ENCODE results near the gene OTULIN.

OTULIN gene

GRCh38 chr5:14729448-14730385, 65.2 kb downstream of the OTULIN start:
- Histone ChIP-seq H3K4me3 (ENCODE audit: low read length) (no peak overlapping the region), H3K27me3 (ENCODE audit: insufficient read depth, low read length, poor library complexity) (no peaks in the 10 kb centered on the region), H3K4ac (ENCODE audit: low read depth, low read length) (no peak overlapping the region), H3K9ac (ENCODE audit: low read length) (no peak overlapping the region), H3K56ac (ENCODE audit: low read length) (peak overlapping the region; percentile 42), H3K4me2 (ENCODE audit: low read length) (no peak overlapping the region), H4K5ac (ENCODE audit: low read length) (no peak overlapping the region), H3K79me2 (ENCODE audit: control insufficient read depth, insufficient read depth, low read length) (no peaks in the 10 kb centered on the region), H2BK5ac (ENCODE audit: low read length) (no peak overlapping the region), H4K8ac (ENCODE audit: low read depth, low read length) (no peak overlapping the region), H3K27ac (ENCODE audit: low read depth, low read length) (no peak overlapping the region), H3K36me3 (ENCODE audit: control insufficient read depth, insufficient read depth, low read length) (no peaks in the 10 kb centered on the region), H3K23ac (ENCODE audit: low read length) (no peak overlapping the region), H2BK15ac (replicated peaks; ENCODE audit: low read depth) (no peak overlapping the region), H3K18ac (ENCODE audit: low read length) (no peak overlapping the region), H3K4me1 (ENCODE audit: control insufficient read depth, low read depth, low read length) (peaks cover 13% of the 10 kb centered on the region), H2BK120ac (ENCODE audit: low read depth, low read length) (no peak overlapping the region), H3K79me1 (ENCODE audit: low read length) (no peaks in the 10 kb centered on the region), H2AK5ac (ENCODE audit: low read length) (no peak overlapping the region)
- DNase-seq: no peak
- no CpG with 5 or more reads among the region's 18 CpGs for WGBS (ENCODE audit: extremely low coverage, insufficient coverage, low lambda C conversion rate)

- no peaks in the 10 kb centered on the region for H3K79me2 ChIP-seq (ENCODE audit: control insufficient read depth, insufficient read depth, low read length)
- H3K4me1 ChIP-seq (ENCODE audit: control insufficient read depth, low read depth, low read length): peaks cover 13% of the 10 kb centered on the region
- no peak overlapping the region for H4K8ac ChIP-seq (ENCODE audit: low read depth, low read length)
- H3K27ac ChIP-seq (ENCODE audit: low read depth, low read length): no peak overlapping the region
- H3K79me1 ChIP-seq (ENCODE audit: low read length): no peaks in the 10 kb centered on the region
- H2BK15ac ChIP-seq (replicated peaks; ENCODE audit: low read depth): no peak overlapping the region
- H3K56ac ChIP-seq (ENCODE audit: low read length): peak overlapping the region; percentile 34
- H3K4ac ChIP-seq (ENCODE audit: low read depth, low read length): no peak overlapping the region
- no peak overlapping the region for H4K5ac ChIP-seq (ENCODE audit: low read length)
- WGBS (ENCODE audit: extremely low coverage, insufficient coverage, low lambda C conversion rate): no CpG with 5 or more reads among the region's 13 CpGs
- H2AK5ac ChIP-seq (ENCODE audit: low read length): no peak overlapping the region
- H3K18ac ChIP-seq (ENCODE audit: low read length): no peak overlapping the region
- H3K9ac ChIP-seq (ENCODE audit: low read length): no peak overlapping the region
- no peak overlapping the region for H2BK5ac ChIP-seq (ENCODE audit: low read length)
- H3K36me3 ChIP-seq (ENCODE audit: control insufficient read depth, insufficient read depth, low read length): no peaks in the 10 kb centered on the region
- H3K4me3 ChIP-seq (ENCODE audit: low read length): no peak overlapping the region
- no peak overlapping the region for H3K4me2 ChIP-seq (ENCODE audit: low read length)
- H2BK120ac ChIP-seq (ENCODE audit: low read depth, low read length): no peak overlapping the region
- no peak for DNase-seq
- no peak overlapping the region for H3K23ac ChIP-seq (ENCODE audit: low read length)
- no peaks in the 10 kb centered on the region for H3K27me3 ChIP-seq (ENCODE audit: insufficient read depth, low read length, poor library complexity)
Observed at GRCh38 chr5:14730466-14730865, 65.9 kb downstream of the OTULIN start.

GRCh38 chr5:14730881-14731280, 66.4 kb downstream of the OTULIN start:
- no peaks in the 10 kb centered on the region for H3K79me1 ChIP-seq (ENCODE audit: low read length)
- H3K36me3 ChIP-seq (ENCODE audit: control insufficient read depth, insufficient read depth, low read length): no peaks in the 10 kb centered on the region
- H3K9ac ChIP-seq (ENCODE audit: low read length): no peak overlapping the region
- H3K4ac ChIP-seq (ENCODE audit: low read depth, low read length): no peak overlapping the region
- no peak overlapping the region for H3K27ac ChIP-seq (ENCODE audit: low read depth, low read length)
- H3K4me2 ChIP-seq (ENCODE audit: low read length): no peak overlapping the region
- H4K5ac ChIP-seq (ENCODE audit: low read length): no peak overlapping the region
- no peak overlapping the region for H3K56ac ChIP-seq (ENCODE audit: low read length)
- H4K8ac ChIP-seq (ENCODE audit: low read depth, low read length): no peak overlapping the region
- peaks cover 13% of the 10 kb centered on the region for H3K4me1 ChIP-seq (ENCODE audit: control insufficient read depth, low read depth, low read length)
- no peak overlapping the region for H2AK5ac ChIP-seq (ENCODE audit: low read length)
- H2BK15ac ChIP-seq (replicated peaks; ENCODE audit: low read depth): no peak overlapping the region
- H3K4me3 ChIP-seq (ENCODE audit: low read length): no peak overlapping the region
- no peak overlapping the region for H2BK120ac ChIP-seq (ENCODE audit: low read depth, low read length)
- H2BK5ac ChIP-seq (ENCODE audit: low read length): no peak overlapping the region
- WGBS (ENCODE audit: extremely low coverage, insufficient coverage, low lambda C conversion rate): no CpG with 5 or more reads among the region's 15 CpGs
- H3K79me2 ChIP-seq (ENCODE audit: control insufficient read depth, insufficient read depth, low read length): no peaks in the 10 kb centered on the region
- DNase-seq: no peak
- H3K18ac ChIP-seq (ENCODE audit: low read length): no peak overlapping the region
- H3K23ac ChIP-seq (ENCODE audit: low read length): no peak overlapping the region
- H3K27me3 ChIP-seq (ENCODE audit: insufficient read depth, low read length, poor library complexity): no peaks in the 10 kb centered on the region

- no peak for DNase-seq
- no CpG with 5 or more reads among the region's 6 CpGs for WGBS (ENCODE audit: extremely low coverage, insufficient coverage, low lambda C conversion rate)
- no peak overlapping the region for H3K4ac ChIP-seq (ENCODE audit: low read depth, low read length)
- no peaks in the 10 kb centered on the region for H3K36me3 ChIP-seq (ENCODE audit: control insufficient read depth, insufficient read depth, low read length)
- H2BK5ac ChIP-seq (ENCODE audit: low read length): no peak overlapping the region
- H2AK5ac ChIP-seq (ENCODE audit: low read length): no peak overlapping the region
- H3K4me2 ChIP-seq (ENCODE audit: low read length): no peak overlapping the region
- no peaks in the 10 kb centered on the region for H3K79me2 ChIP-seq (ENCODE audit: control insufficient read depth, insufficient read depth, low read length)
- no peak overlapping the region for H4K8ac ChIP-seq (ENCODE audit: low read depth, low read length)
- no peak overlapping the region for H3K18ac ChIP-seq (ENCODE audit: low read length)
- H3K27me3 ChIP-seq (ENCODE audit: insufficient read depth, low read length, poor library complexity): no peaks in the 10 kb centered on the region
- H3K4me3 ChIP-seq (ENCODE audit: low read length): no peak overlapping the region
- no peak overlapping the region for H3K27ac ChIP-seq (ENCODE audit: low read depth, low read length)
- H3K4me1 ChIP-seq (ENCODE audit: control insufficient read depth, low read depth, low read length): peaks cover 6% of the 10 kb centered on the region
- H3K9ac ChIP-seq (ENCODE audit: low read length): no peak overlapping the region
- H4K5ac ChIP-seq (ENCODE audit: low read length): no peak overlapping the region
- H3K56ac ChIP-seq (ENCODE audit: low read length): no peak overlapping the region
- no peaks in the 10 kb centered on the region for H3K79me1 ChIP-seq (ENCODE audit: low read length)
- no peak overlapping the region for H2BK15ac ChIP-seq (replicated peaks; ENCODE audit: low read depth)
- no peak overlapping the region for H2BK120ac ChIP-seq (ENCODE audit: low read depth, low read length)
- H3K23ac ChIP-seq (ENCODE audit: low read length): no peak overlapping the region
Observed at GRCh38 chr5:14732991-14733390, 68.5 kb downstream of the OTULIN start.

GRCh38 chr5:14733661-14734060, 69.1 kb downstream of the OTULIN start:
- H3K79me2 ChIP-seq (ENCODE audit: control insufficient read depth, insufficient read depth, low read length): no peaks in the 10 kb centered on the region
- no peak overlapping the region for H3K4me3 ChIP-seq (ENCODE audit: low read length)
- H3K4me1 ChIP-seq (ENCODE audit: control insufficient read depth, low read depth, low read length): peaks cover 2% of the 10 kb centered on the region
- no peak overlapping the region for H3K4ac ChIP-seq (ENCODE audit: low read depth, low read length)
- no peak overlapping the region for H3K18ac ChIP-seq (ENCODE audit: low read length)
- H4K5ac ChIP-seq (ENCODE audit: low read length): no peak overlapping the region
- no peaks in the 10 kb centered on the region for H3K27me3 ChIP-seq (ENCODE audit: insufficient read depth, low read length, poor library complexity)
- no peak for DNase-seq
- H3K36me3 ChIP-seq (ENCODE audit: control insufficient read depth, insufficient read depth, low read length): no peaks in the 10 kb centered on the region
- no peak overlapping the region for H2BK15ac ChIP-seq (replicated peaks; ENCODE audit: low read depth)
- no CpG with 5 or more reads among the region's 16 CpGs for WGBS (ENCODE audit: extremely low coverage, insufficient coverage, low lambda C conversion rate)
- H3K9ac ChIP-seq (ENCODE audit: low read length): no peak overlapping the region
- no peak overlapping the region for H3K56ac ChIP-seq (ENCODE audit: low read length)
- no peak overlapping the region for H3K4me2 ChIP-seq (ENCODE audit: low read length)
- H4K8ac ChIP-seq (ENCODE audit: low read depth, low read length): no peak overlapping the region
- H3K23ac ChIP-seq (ENCODE audit: low read length): no peak overlapping the region
- H2BK120ac ChIP-seq (ENCODE audit: low read depth, low read length): no peak overlapping the region
- no peak overlapping the region for H2BK5ac ChIP-seq (ENCODE audit: low read length)
- H3K79me1 ChIP-seq (ENCODE audit: low read length): no peaks in the 10 kb centered on the region
- H3K27ac ChIP-seq (ENCODE audit: low read depth, low read length): no peak overlapping the region
- H2AK5ac ChIP-seq (ENCODE audit: low read length): no peak overlapping the region
